Smooth muscle cell (in vitro differentiated cells): Measurements from ENCODE around the gene TSPEAR. TPM values are rescaled to one million over a fixed set of nuclear protein-coding genes. Genes with fewer than 3 reads are reported as not detected.

ENCODE experiments used
- DNase-seq: peaks from one replicate; lab custom pipeline; 2025; ENCODE audit not compliant: unreplicated experiment; lab: John Stamatoyannopoulos, UW
- H2AFZ ChIP-seq: fragments of 200-600 bp; sonication (generic); 2 replicates; pipeline ENCODE4 v1.6.0; 2016; ENCODE audit warnings: antibody characterized with exemption, low read depth, mild to moderate bottlenecking
- H3F3A ChIP-seq: fragments of 200-600 bp; sonication (generic); 2 replicates; pipeline ENCODE4 v1.6.0; 2017; ENCODE audit warnings: antibody characterized with exemption, low read depth
- H3K27ac ChIP-seq: fragments of 200-600 bp; sonication (generic); 2 replicates; pipeline ENCODE4 v1.5.1; 2016; ENCODE audit warnings: low read depth, mild to moderate bottlenecking
- H3K27me3 ChIP-seq: fragments of 200-600 bp; sonication (generic); 2 replicates; pipeline ENCODE4 v1.6.1; 2016; ENCODE audit warnings: low read depth, mild to moderate bottlenecking
- H3K36me3 ChIP-seq: fragments of 200-600 bp; sonication (generic); 2 replicates; pipeline ENCODE4 v1.5.1; 2016; ENCODE audit warnings: low read depth
- H3K4me1 ChIP-seq: fragments of 200-600 bp; sonication (generic); 2 replicates; pipeline ENCODE4 v1.5.1; 2016; ENCODE audit warnings: low read depth
- H3K4me2 ChIP-seq: fragments of 200-600 bp; sonication (generic); 2 replicates; pipeline ENCODE4 v1.6.0; 2016; ENCODE audit warnings: mild to moderate bottlenecking
- H3K4me3 ChIP-seq: fragments of 200-600 bp; sonication (generic); 2 replicates; pipeline ENCODE4 v1.5.1; 2016; ENCODE audit warnings: mild to moderate bottlenecking
- H3K79me2 ChIP-seq: fragments of 200-600 bp; sonication (generic); 2 replicates; pipeline ENCODE4 v1.6.0; 2016; ENCODE audit warnings: low read depth, mild to moderate bottlenecking
- H3K9ac ChIP-seq: fragments of 200-600 bp; sonication (generic); 2 replicates; pipeline ENCODE4 v1.6.0; 2016; ENCODE audit warnings: low read depth
- H3K9me3 ChIP-seq: fragments of 200-600 bp; sonication (generic); replicated peaks from 2 replicates; pipeline ENCODE4 v1.5.1; 2016; ENCODE audit warnings: low read depth
- H4K20me1 ChIP-seq: fragments of 200-600 bp; sonication (generic); 2 replicates; pipeline ENCODE4 v1.6.0; 2016; ENCODE audit warnings: low read depth
- CTCF ChIP-seq: fragments of 200-600 bp; sonication (generic); IDR thresholded peaks from 2 replicates; pipeline ENCODE4 v1.5.1; 2017; ENCODE audit warnings: borderline replicate concordance, mild to moderate bottlenecking, antibody characterized with exemption; ENCODE audit not compliant: insufficient read depth, poor library complexity, severe bottlenecking
- WGBS: methylation state at CpG from one replicate; pipeline ENCODE4 v1.1.7; 2016; ENCODE audit warnings: low lambda C conversion rate; 5-methylcytosine and 5-hydroxymethylcytosine counted together
- polyA plus RNA-seq: library from polyadenylated mRNA; unstranded; fragments of >200 nt; fragmentation: Nextera tagmentation; extraction: Ambion mirVana; gene quantifications from 2 replicates; pipeline ENCODE4 v1.2.1, GENCODE V29; 2016
- total RNA-seq: library from RNA; depleted of rRNA; stranded (reverse); fragments of >200 nt; gene quantifications from 2 replicates; pipeline ENCODE4 v1.2.3, GENCODE V29; 2014

TSPEAR gene
- total and polyA plus RNA-seq, 2 experiments from 2014 or later = 0.71 TPM; not detected in 1

- no peak overlapping the region for H3K4me3 ChIP-seq
- no peak overlapping the region for H3K9ac ChIP-seq
- no peaks in the 10 kb centered on the region for H3K9me3 ChIP-seq
- no peak overlapping the region for H3K27ac ChIP-seq
- H3K4me2 ChIP-seq = no peak overlapping the region
- H3K4me1 ChIP-seq = no peaks in the 10 kb centered on the region
- no peaks in the 10 kb centered on the region for H3K79me2 ChIP-seq
- DNase-seq = no peak
- no peaks in the 10 kb centered on the region for H3K27me3 ChIP-seq
- no peaks in the 10 kb centered on the region for H4K20me1 ChIP-seq
- no peaks in the 10 kb centered on the region for H3F3A ChIP-seq
- no peak overlapping the region for H2AFZ ChIP-seq
- no peak for TF ChIP-seq CTCF
- 93% methylated on average over 10 of the region's 12 CpGs for WGBS
- no peaks in the 10 kb centered on the region for H3K36me3 ChIP-seq
These were observed 141.4 kb downstream of the TSPEAR start for GRCh38 chr21:44569861-44570517.

- WGBS = 88% methylated on average over 26 of the region's 27 CpGs
- no peaks in the 10 kb centered on the region for H3K79me2 ChIP-seq
- no peak overlapping the region for H3K27ac ChIP-seq
- H3K4me2 ChIP-seq = no peak overlapping the region
- no peaks in the 10 kb centered on the region for H3F3A ChIP-seq
- no peak overlapping the region for H3K9ac ChIP-seq
- H3K4me3 ChIP-seq = no peak overlapping the region
- H3K9me3 ChIP-seq = no peaks in the 10 kb centered on the region
- H3K27me3 ChIP-seq = no peaks in the 10 kb centered on the region
- H2AFZ ChIP-seq = no peak overlapping the region
- no peaks in the 10 kb centered on the region for H3K36me3 ChIP-seq
- no peaks in the 10 kb centered on the region for H4K20me1 ChIP-seq
- no peaks in the 10 kb centered on the region for H3K4me1 ChIP-seq
- DNase-seq = no peak
- TF ChIP-seq CTCF = no peak
These were observed 142.5 kb downstream of the TSPEAR start for GRCh38 chr21:44568667-44569556.

- Histone ChIP-seq H3K27me3 (no peaks in the 10 kb centered on the region), H3K4me3 (no peak overlapping the region), H3K9me3 (no peaks in the 10 kb centered on the region), H3K79me2 (no peaks in the 10 kb centered on the region), H3K4me1 (no peaks in the 10 kb centered on the region), H3K36me3 (no peaks in the 10 kb centered on the region), H3K9ac (no peak overlapping the region), H3F3A (no peaks in the 10 kb centered on the region), H3K4me2 (no peak overlapping the region), H4K20me1 (no peaks in the 10 kb centered on the region), H2AFZ (no peak overlapping the region), H3K27ac (no peak overlapping the region)
- WGBS = 93% methylated on average over 12 of the region's 12 CpGs
- DNase-seq = no peak
- no peak for TF ChIP-seq CTCF
These were observed 143.1 kb downstream of the TSPEAR start for GRCh38 chr21:44568261-44568660.
